Testis (tissue), 2 donors: ENCODE results near the gene BMP5.

Source experiments
- POLR2A ChIP-seq: fragments of 450-650 bp; IDR thresholded peaks from one replicate; pipeline ENCODE4 v1.6.1; 2017; ENCODE audit warnings: antibody characterized with exemption, mild to moderate bottlenecking, moderate library complexity
- TF ChIP-seq, protein P1 (sequence below), 3 experiments: fragments of 450-650 bp in 2 of 3; fragments of 200-600 bp in 1 of 3; sonication (generic) in 1 of 3; IDR thresholded peaks; one replicate each; pipeline ENCODE4 v1.5.1; 2016 to 2019; ENCODE audit warnings: antibody characterized with exemption in 3 of 3, mild to moderate bottlenecking in 2 of 3, moderate library complexity in 1 of 3

DNA sequence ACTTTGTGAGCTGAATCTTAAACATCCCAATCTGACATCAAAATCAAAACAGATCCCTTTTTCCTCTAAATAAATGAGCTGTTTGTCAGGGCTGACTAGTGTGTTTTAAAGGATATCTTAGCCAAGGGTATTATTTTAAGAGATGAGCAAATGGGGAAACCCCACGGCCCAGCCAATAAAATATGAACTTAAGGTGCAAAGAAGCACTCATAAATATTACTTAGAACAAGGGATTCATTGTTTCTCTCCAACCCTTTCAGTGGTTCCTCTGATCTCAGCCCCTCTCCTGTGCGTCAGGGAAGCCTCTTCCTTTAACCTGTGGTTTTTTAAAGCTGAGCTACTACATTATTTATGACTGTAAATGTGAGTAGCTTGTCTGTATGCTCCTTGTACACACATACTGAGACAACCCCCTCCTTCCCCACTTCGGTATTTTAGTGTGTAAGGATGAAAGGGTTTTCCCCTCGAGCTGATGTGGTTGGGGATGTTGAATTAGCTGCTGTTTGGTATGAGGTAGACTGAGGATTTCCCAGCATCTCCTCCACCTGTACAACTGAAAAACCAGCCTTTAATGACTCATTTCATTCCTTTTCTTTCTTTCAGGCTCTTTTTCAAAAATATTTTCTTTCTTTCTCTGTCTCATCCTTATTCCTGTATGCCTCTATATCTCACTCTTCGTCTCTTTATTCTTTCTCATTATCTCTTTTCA is 6.5 kb downstream of the BMP5 start:
- TF ChIP-seq, protein P1, sequence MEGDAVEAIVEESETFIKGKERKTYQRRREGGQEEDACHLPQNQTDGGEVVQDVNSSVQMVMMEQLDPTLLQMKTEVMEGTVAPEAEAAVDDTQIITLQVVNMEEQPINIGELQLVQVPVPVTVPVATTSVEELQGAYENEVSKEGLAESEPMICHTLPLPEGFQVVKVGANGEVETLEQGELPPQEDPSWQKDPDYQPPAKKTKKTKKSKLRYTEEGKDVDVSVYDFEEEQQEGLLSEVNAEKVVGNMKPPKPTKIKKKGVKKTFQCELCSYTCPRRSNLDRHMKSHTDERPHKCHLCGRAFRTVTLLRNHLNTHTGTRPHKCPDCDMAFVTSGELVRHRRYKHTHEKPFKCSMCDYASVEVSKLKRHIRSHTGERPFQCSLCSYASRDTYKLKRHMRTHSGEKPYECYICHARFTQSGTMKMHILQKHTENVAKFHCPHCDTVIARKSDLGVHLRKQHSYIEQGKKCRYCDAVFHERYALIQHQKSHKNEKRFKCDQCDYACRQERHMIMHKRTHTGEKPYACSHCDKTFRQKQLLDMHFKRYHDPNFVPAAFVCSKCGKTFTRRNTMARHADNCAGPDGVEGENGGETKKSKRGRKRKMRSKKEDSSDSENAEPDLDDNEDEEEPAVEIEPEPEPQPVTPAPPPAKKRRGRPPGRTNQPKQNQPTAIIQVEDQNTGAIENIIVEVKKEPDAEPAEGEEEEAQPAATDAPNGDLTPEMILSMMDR (IDR thresholded peaks at IDR 0.05) = no peak
- TF ChIP-seq POLR2A = no peak
